Neural progenitor cell (in vitro differentiated cells): Measurements from ENCODE around the gene PLEKHG7.

Experiments used
- EZH2 ChIP-seq: fragments of 200-600 bp; sonication (generic); IDR thresholded peaks from 2 replicates; pipeline ENCODE4 v1.6.1; 2017; ENCODE audit warnings: antibody characterized with exemption, mild to moderate bottlenecking, moderate library complexity
- TF ChIP-seq, protein P1 (sequence below): fragments of 200-600 bp; sonication (generic); IDR thresholded peaks from 2 replicates; pipeline ENCODE4 v1.5.1; 2017; ENCODE audit warnings: antibody characterized with exemption, mild to moderate bottlenecking

- TF ChIP-seq, protein P1, sequence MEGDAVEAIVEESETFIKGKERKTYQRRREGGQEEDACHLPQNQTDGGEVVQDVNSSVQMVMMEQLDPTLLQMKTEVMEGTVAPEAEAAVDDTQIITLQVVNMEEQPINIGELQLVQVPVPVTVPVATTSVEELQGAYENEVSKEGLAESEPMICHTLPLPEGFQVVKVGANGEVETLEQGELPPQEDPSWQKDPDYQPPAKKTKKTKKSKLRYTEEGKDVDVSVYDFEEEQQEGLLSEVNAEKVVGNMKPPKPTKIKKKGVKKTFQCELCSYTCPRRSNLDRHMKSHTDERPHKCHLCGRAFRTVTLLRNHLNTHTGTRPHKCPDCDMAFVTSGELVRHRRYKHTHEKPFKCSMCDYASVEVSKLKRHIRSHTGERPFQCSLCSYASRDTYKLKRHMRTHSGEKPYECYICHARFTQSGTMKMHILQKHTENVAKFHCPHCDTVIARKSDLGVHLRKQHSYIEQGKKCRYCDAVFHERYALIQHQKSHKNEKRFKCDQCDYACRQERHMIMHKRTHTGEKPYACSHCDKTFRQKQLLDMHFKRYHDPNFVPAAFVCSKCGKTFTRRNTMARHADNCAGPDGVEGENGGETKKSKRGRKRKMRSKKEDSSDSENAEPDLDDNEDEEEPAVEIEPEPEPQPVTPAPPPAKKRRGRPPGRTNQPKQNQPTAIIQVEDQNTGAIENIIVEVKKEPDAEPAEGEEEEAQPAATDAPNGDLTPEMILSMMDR, result no peak
- TF ChIP-seq EZH2, result no peak
These were observed 36.3 kb downstream of the PLEKHG7 start for GRCh38 chr12:92739113-92739512.
